ENCODE results near the gene FHOD3. TPM values are rescaled to one million over a fixed set of nuclear protein-coding genes. Genes with fewer than 3 reads are reported as not detected.

FHOD3 gene
- total and polyA plus RNA-seq, 2 experiments from 2014 or later: 2.7 to 8.7 TPM

DNA sequence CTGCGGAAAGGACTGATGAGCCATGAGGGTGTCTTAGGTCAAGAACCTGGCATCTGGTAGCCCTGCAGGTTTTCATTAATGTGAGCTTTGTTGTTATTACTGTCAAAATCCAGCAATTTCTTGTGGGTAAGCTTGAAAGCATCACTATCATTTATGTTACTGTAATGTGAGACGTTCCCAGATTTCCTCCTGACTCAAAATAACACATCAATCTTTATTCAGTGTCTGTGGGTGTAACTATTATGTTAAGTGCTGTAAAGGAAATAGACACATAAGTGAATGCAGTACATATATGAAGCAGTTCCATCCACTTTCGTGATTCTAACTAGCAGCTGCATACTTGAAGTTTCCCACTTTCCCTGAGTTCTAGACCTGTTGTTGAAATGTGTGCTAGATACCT, 89.8 kb downstream of the FHOD3 start:
- H3F3A ChIP-seq (replicated peaks; ENCODE audit: low read depth): no peaks in the 10 kb centered on the region
- H3K79me2 ChIP-seq (replicated peaks; ENCODE audit: insufficient read depth): no peaks in the 10 kb centered on the region
- Mint-ChIP-seq H3K36me3 (ENCODE audit: low read depth) (no peaks in the 10 kb centered on the region), H3K27ac (no peak overlapping the region), H3K4me3 (no peak overlapping the region), H3K27me3 (ENCODE audit: insufficient read depth, low read depth, poor library complexity) (peaks cover 5% of the 10 kb centered on the region), H3K9me3 (no peaks in the 10 kb centered on the region), H3K4me1 (peaks cover 12% of the 10 kb centered on the region)
- no peaks in the 10 kb centered on the region for H3K27me3 ChIP-seq (ENCODE audit: insufficient read depth)
- no peak for TF ChIP-seq STAT1 (IDR thresholded peaks at IDR 0.05; ENCODE audit: unreplicated experiment)
- TF ChIP-seq EZH2 (IDR thresholded peaks at IDR 0.05; ENCODE audit: low read depth, unreplicated experiment): no peak
- no peak for TF ChIP-seq ZNF331 (CRISPR knock-in tag; IDR thresholded peaks at IDR 0.05; ENCODE audit: low read depth)
- no peak for TF ChIP-seq CREB1 (CRISPR knock-in tag; IDR thresholded peaks at IDR 0.05; ENCODE audit: low read depth)
- TF ChIP-seq ZNF114 (CRISPR knock-in tag; IDR thresholded peaks at IDR 0.05): no peak
- TF ChIP-seq, protein P1, sequence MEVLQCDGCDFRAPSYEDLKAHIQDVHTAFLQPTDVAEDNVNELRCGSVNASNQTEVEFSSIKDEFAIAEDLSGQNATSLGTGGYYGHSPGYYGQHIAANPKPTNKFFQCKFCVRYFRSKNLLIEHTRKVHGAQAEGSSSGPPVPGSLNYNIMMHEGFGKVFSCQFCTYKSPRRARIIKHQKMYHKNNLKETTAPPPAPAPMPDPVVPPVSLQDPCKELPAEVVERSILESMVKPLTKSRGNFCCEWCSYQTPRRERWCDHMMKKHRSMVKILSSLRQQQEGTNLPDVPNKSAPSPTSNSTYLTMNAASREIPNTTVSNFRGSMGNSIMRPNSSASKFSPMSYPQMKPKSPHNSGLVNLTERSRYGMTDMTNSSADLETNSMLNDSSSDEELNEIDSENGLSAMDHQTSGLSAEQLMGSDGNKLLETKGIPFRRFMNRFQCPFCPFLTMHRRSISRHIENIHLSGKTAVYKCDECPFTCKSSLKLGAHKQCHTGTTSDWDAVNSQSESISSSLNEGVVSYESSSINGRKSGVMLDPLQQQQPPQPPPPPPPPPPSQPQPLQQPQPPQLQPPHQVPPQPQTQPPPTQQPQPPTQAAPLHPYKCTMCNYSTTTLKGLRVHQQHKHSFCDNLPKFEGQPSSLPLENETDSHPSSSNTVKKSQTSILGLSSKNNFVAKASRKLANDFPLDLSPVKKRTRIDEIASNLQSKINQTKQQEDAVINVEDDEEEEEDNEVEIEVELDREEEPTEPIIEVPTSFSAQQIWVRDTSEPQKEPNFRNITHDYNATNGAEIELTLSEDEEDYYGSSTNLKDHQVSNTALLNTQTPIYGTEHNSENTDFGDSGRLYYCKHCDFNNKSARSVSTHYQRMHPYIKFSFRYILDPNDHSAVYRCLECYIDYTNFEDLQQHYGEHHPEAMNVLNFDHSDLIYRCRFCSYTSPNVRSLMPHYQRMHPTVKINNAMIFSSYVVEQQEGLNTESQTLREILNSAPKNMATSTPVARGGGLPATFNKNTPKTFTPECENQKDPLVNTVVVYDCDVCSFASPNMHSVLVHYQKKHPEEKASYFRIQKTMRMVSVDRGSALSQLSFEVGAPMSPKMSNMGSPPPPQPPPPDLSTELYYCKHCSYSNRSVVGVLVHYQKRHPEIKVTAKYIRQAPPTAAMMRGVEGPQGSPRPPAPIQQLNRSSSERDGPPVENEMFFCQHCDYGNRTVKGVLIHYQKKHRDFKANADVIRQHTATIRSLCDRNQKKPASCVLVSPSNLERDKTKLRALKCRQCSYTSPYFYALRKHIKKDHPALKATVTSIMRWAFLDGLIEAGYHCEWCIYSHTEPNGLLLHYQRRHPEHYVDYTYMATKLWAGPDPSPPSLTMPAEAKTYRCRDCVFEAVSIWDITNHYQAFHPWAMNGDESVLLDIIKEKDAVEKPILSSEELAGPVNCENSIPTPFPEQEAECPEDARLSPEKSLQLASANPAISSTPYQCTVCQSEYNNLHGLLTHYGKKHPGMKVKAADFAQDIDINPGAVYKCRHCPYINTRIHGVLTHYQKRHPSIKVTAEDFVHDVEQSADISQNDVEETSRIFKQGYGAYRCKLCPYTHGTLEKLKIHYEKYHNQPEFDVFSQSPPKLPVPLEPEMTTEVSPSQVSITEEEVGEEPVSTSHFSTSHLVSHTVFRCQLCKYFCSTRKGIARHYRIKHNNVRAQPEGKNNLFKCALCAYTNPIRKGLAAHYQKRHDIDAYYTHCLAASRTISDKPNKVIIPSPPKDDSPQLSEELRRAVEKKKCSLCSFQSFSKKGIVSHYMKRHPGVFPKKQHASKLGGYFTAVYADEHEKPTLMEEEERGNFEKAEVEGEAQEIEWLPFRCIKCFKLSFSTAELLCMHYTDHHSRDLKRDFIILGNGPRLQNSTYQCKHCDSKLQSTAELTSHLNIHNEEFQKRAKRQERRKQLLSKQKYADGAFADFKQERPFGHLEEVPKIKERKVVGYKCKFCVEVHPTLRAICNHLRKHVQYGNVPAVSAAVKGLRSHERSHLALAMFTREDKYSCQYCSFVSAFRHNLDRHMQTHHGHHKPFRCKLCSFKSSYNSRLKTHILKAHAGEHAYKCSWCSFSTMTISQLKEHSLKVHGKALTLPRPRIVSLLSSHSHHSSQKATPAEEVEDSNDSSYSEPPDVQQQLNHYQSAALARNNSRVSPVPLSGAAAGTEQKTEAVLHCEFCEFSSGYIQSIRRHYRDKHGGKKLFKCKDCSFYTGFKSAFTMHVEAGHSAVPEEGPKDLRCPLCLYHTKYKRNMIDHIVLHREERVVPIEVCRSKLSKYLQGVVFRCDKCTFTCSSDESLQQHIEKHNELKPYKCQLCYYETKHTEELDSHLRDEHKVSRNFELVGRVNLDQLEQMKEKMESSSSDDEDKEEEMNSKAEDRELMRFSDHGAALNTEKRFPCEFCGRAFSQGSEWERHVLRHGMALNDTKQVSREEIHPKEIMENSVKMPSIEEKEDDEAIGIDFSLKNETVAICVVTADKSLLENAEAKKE (CRISPR knock-in tag; IDR thresholded peaks at IDR 0.05): no peak
- DNase-seq (ENCODE audit: low spot score): no peak
- no peak overlapping the region for H3K4me2 ChIP-seq
- H4K20me1 ChIP-seq (replicated peaks; ENCODE audit: insufficient read depth): no peaks in the 10 kb centered on the region; the same call in 1 of the 2 replicates
- H3K4me3 ChIP-seq: no peak overlapping the region
- no peaks in the 10 kb centered on the region for H3K9me2 ChIP-seq (ENCODE audit: insufficient read depth)
- no peak overlapping the region for H3K27ac ChIP-seq (ENCODE audit: low read depth)
- H3K4me1 ChIP-seq (ENCODE audit: insufficient read depth): no peaks in the 10 kb centered on the region
- ATAC-seq: no peak
- no peaks in the 10 kb centered on the region for H3K36me3 ChIP-seq (ENCODE audit: insufficient read depth)
- no peak overlapping the region for H2AFZ ChIP-seq

GRCh38 chr18:36388310-36388709, 90.8 kb downstream of the FHOD3 start:
- Histone ChIP-seq H3K4me2 (no peak overlapping the region), H3K27me3 (ENCODE audit: insufficient read depth) (no peaks in the 10 kb centered on the region), H3F3A (replicated peaks; ENCODE audit: low read depth) (no peaks in the 10 kb centered on the region), H3K4me3 (no peak overlapping the region), H4K20me1 (replicated peaks; ENCODE audit: insufficient read depth) (no peaks in the 10 kb centered on the region; the same call in 1 of the 2 replicates), H3K9me2 (ENCODE audit: insufficient read depth) (no peaks in the 10 kb centered on the region), H2AFZ (no peak overlapping the region), H3K79me2 (replicated peaks; ENCODE audit: insufficient read depth) (no peaks in the 10 kb centered on the region), H3K4me1 (ENCODE audit: insufficient read depth) (no peaks in the 10 kb centered on the region), H3K27ac (ENCODE audit: low read depth) (no peak overlapping the region), H3K36me3 (ENCODE audit: insufficient read depth) (no peaks in the 10 kb centered on the region)
- H3K36me3 Mint-ChIP-seq (ENCODE audit: low read depth): no peaks in the 10 kb centered on the region
- H3K4me1 Mint-ChIP-seq: peaks cover 12% of the 10 kb centered on the region
- no peak overlapping the region for H3K4me3 Mint-ChIP-seq
- no peaks in the 10 kb centered on the region for H3K9me3 Mint-ChIP-seq
- no peak overlapping the region for H3K27ac Mint-ChIP-seq
- ATAC-seq (peak; percentile 50), DNase-seq (ENCODE audit: low spot score) (no peak)
- no peak for TF ChIP-seq EZH2 (IDR thresholded peaks at IDR 0.05; ENCODE audit: low read depth, unreplicated experiment)
- H3K27me3 Mint-ChIP-seq (ENCODE audit: insufficient read depth, low read depth, poor library complexity): peaks cover 5% of the 10 kb centered on the region
